ENCODE data around the gene SLC31A1.

Gene SLC31A1

DNA sequence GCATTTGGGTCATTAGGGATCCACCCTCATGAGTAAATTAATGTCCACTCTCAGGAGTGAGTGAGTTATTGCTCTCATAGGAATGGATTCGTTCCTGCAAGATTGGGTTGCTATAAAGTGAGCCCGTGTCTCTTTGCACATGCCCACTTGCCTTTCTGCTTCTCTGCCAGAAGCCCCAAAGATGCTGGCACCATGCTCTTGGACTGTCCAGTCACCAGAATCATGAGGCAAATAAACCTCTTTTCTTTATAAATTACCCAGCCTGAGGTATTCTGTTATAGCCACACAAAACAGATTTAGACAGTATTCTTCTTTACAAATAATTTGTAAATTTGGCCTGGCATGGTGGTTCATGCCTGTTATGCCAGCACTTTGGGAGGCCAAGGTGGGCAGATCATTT is 29.5 kb downstream of the SLC31A1 start:
- no peaks in the 10 kb centered on the region for H3K36me3 Mint-ChIP-seq (ENCODE audit: insufficient read depth)
- no peak overlapping the region for H3K27ac Mint-ChIP-seq (ENCODE audit: low read depth)
- DNase-seq (ENCODE audit: low spot score in 2 of 2) (no peak), ATAC-seq (replicated peaks; ENCODE audit: extremely low read depth, poor library complexity, severe bottlenecking) (no peak)
- H3K27me3 Mint-ChIP-seq = no peaks in the 10 kb centered on the region
- H3K4me1 Mint-ChIP-seq = no peaks in the 10 kb centered on the region
- H3K9me3 Mint-ChIP-seq = no peaks in the 10 kb centered on the region
- H3K4me3 Mint-ChIP-seq = no peak overlapping the region

DNA sequence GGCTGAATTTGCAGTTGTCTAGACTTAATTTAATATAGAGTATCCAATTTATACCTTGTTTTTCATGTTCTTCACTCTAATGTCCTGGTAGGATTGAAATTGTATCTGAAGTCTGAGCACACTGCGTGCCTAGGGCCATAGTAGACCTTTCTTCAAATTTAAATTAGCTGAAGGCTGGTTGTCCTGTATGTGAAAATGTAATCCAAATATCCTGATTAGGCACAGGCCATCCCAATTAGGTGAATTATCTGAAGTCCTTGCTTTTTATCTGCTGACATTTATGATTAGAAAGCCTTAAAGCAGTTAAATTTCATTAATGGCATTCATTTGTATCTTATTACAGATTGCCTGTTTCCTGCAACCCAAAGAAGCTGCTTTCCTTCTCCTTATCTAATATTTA is 33.6 kb downstream of the SLC31A1 start:
- Mint-ChIP-seq H3K36me3 (ENCODE audit: insufficient read depth) (peaks cover under 1% of the 10 kb centered on the region), H3K4me3 (no peak overlapping the region), H3K27me3 (no peaks in the 10 kb centered on the region), H3K9me3 (no peaks in the 10 kb centered on the region), H3K4me1 (no peaks in the 10 kb centered on the region), H3K27ac (ENCODE audit: low read depth) (no peak overlapping the region)
- no peak for DNase-seq (ENCODE audit: low spot score in 2 of 2)
- no peak for ATAC-seq (replicated peaks; ENCODE audit: extremely low read depth, poor library complexity, severe bottlenecking)

DNA sequence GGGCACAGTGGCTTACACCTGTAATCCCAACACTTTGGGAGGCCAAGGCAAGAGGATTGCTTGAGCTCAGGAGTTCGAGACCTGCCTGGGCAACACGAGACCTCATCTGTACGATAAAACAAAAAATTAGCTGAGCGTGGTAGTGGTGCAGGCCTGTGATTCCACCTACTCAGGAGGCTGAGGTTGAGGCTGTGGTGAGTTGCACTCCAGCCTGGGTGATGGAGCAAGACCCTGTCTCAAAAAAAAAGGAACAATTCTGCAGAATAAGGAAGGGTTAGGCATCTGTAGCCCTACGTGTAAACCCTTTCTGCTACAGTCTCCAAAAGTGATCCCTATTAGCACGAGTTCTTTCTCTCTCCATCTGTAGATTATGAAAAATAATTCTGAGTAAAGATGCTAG is 34.1 kb downstream of the SLC31A1 start:
- Mint-ChIP-seq H3K4me1 (no peaks in the 10 kb centered on the region), H3K27me3 (no peaks in the 10 kb centered on the region), H3K9me3 (no peaks in the 10 kb centered on the region), H3K27ac (ENCODE audit: low read depth) (no peak overlapping the region), H3K36me3 (ENCODE audit: insufficient read depth) (peaks cover 3% of the 10 kb centered on the region), H3K4me3 (no peak overlapping the region)
- DNase-seq (ENCODE audit: low spot score in 2 of 2) (no peak), ATAC-seq (replicated peaks; ENCODE audit: extremely low read depth, poor library complexity, severe bottlenecking) (no peak)

DNA sequence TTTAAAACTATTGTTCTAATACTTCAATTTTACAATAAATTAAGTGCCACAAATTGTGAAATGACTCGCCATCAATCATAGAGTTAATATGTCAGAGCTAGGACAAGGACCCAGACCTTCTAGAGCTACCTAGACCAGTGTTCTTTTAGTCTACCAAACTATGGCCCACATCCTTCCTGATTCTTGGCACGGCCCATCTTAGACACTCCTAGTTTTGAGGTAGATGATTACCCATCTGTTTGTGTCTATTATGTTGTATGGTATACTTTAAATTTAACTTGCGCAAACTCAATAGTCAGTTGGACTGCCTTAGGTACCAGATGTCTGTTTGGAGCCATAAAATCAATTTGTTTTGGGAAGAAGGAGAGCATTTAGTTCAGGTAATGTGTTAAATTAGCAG is 36.5 kb downstream of the SLC31A1 start:
- H3K4me3 Mint-ChIP-seq = no peak overlapping the region
- no peak overlapping the region for H3K27ac Mint-ChIP-seq (ENCODE audit: low read depth)
- H3K27me3 Mint-ChIP-seq = no peaks in the 10 kb centered on the region
- no peak for ATAC-seq (replicated peaks; ENCODE audit: extremely low read depth, poor library complexity, severe bottlenecking)
- peaks cover 4% of the 10 kb centered on the region for H3K36me3 Mint-ChIP-seq (ENCODE audit: insufficient read depth)
- no peaks in the 10 kb centered on the region for H3K9me3 Mint-ChIP-seq
- DNase-seq (ENCODE audit: low spot score in 2 of 2) = no peak
- no peaks in the 10 kb centered on the region for H3K4me1 Mint-ChIP-seq

DNA sequence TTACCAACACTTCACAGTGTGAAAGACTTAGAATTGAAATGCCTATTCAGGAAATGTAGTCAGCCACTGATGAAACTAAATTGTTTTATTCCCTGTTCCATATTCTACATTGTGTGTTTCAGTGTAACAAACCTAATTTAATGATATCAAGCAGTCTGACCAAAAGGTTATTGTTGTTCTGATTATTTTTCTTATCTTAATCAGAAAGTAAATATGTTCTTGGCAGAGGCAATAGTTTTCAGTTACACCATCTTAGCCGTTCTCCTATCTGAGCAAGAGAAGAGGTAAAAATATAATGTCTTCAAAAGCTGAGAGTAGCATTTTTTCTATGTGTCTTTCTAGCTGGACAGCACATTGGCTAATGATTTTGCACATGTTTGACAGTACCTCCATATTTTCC is 36.9 kb downstream of the SLC31A1 start:
- ATAC-seq (replicated peaks; ENCODE audit: extremely low read depth, poor library complexity, severe bottlenecking) (no peak), DNase-seq (ENCODE audit: low spot score in 2 of 2) (no peak)
- Mint-ChIP-seq H3K4me1 (no peaks in the 10 kb centered on the region), H3K27me3 (no peaks in the 10 kb centered on the region), H3K4me3 (no peak overlapping the region), H3K36me3 (ENCODE audit: insufficient read depth) (peaks cover 4% of the 10 kb centered on the region), H3K27ac (ENCODE audit: low read depth) (no peak overlapping the region), H3K9me3 (no peaks in the 10 kb centered on the region)

DNA sequence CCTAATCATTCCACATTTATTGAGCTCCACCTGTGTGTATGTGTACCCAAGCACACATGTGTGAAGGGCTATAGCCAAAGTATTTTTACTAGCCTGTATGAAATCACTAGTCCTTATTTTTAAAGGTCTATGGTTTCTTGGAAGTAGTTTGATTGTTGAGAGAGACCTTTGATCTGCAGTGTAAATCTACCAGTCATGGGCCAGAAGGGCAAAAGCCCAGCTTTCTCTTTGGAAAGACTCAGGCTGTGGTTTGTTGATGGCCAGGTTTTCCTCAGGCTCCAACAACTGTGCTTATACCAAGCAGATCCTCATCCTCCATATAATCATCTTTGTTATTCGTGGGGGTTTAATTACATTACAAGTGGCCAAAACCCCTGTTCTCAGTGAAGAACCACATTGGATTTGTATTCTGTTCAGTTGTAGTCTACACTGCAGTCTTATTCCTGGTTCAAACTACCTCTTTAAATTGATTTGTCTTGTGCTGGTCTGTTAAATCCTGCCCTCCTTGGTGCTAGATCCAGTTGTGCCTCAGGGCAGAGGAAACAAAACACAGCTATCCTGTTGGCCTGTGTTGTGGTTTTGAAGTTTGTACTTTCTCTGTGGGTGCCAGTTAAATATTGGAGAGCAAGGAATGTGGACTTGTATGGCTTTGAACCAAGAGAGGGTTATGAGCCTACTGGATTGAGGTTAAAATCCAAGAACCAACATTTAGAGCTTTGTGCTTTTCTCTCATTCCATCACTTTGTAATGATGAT is 40.8 kb downstream of the SLC31A1 start:
- no peak for ATAC-seq (replicated peaks; ENCODE audit: extremely low read depth, poor library complexity, severe bottlenecking)
- Mint-ChIP-seq H3K27ac (ENCODE audit: low read depth) (no peak overlapping the region), H3K4me1 (no peaks in the 10 kb centered on the region), H3K36me3 (ENCODE audit: insufficient read depth) (peaks cover 10% of the 10 kb centered on the region), H3K4me3 (no peak overlapping the region), H3K9me3 (no peaks in the 10 kb centered on the region), H3K27me3 (no peaks in the 10 kb centered on the region)
- DNase-seq (ENCODE audit: low spot score in 2 of 2) = no peak

DNA sequence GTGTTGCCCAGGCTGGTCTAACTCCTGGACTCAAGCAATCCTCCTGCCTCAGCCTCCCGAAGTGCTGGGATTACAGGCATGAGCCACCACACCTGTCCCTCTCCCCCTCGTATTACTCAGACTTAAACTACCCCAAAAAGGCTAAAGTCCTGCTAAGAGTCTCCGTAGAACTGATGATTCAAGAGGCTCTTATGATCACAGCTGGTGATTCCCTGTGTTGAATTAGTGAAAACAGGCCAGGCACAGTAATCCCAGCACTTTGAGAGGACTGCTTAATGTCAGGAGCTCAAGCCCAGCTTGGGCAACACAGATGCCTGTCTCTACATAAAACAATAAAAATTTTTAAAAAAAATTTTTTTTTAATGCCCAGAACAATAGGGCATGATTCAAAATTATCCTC is 44.8 kb downstream of the SLC31A1 start:
- Mint-ChIP-seq H3K27ac (ENCODE audit: low read depth) (no peak overlapping the region), H3K36me3 (ENCODE audit: insufficient read depth) (peaks cover 34% of the 10 kb centered on the region), H3K4me3 (no peak overlapping the region), H3K27me3 (no peaks in the 10 kb centered on the region), H3K9me3 (no peaks in the 10 kb centered on the region), H3K4me1 (peaks cover 14% of the 10 kb centered on the region)
- no peak for DNase-seq (ENCODE audit: low spot score in 2 of 2)
- no peak for ATAC-seq (replicated peaks; ENCODE audit: extremely low read depth, poor library complexity, severe bottlenecking)

DNA sequence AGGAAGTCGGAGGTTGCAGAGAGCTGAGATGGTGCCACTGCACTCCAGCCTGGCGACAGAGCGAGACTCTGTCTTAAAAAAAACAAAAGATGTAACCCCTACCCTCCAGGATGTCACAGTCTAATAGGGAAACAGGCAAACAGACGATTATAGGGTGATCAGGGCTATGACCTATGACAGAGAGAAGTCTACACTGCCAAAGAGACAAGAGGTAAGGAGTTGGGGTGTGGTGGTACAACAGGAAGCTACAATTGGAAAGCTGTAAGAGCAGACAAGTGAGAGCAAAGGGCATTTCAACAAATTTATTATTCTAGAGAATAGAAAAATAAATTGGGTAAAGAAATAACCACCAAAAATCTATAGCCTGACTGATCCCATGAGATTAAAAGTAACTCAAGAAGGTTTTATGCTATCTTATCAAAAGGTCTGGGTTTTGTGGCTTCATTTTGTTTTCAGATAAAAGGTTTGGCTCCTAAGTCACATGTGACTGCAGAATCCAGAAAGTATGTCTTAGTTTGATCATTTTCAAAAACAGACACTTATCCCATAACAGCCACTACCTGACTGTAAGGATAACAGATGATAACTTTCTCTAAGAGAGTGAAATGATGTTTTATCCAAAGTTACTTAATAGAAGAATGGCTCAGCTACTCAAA is 46.7 kb downstream of the SLC31A1 start:
- DNase-seq (ENCODE audit: low spot score in 2 of 2) (no peak), ATAC-seq (replicated peaks; ENCODE audit: extremely low read depth, poor library complexity, severe bottlenecking) (no peak)
- Mint-ChIP-seq H3K4me3 (no peak overlapping the region), H3K4me1 (peaks cover 15% of the 10 kb centered on the region), H3K9me3 (no peaks in the 10 kb centered on the region), H3K27me3 (no peaks in the 10 kb centered on the region), H3K27ac (ENCODE audit: low read depth) (no peak overlapping the region), H3K36me3 (ENCODE audit: insufficient read depth) (peaks cover 46% of the 10 kb centered on the region)

DNA sequence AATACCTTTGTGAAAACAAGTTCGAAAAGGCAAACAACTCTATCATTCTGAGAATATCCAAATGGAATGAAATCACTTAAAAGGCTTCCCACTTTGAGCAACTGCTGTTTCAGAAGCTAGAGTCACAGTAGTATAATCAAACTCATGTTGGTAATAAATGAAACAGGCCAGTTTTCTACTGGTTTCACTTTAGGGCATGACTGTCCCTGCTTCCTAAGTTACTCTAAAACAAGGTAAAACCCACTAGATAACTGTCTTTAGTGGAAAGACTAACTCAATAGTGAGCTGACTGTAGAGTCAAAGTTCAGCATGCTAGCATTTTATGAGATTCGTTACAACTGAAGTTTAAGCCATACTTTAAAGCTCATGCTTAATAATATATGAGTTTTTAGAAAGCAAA is 48.0 kb downstream of the SLC31A1 start:
- no peaks in the 10 kb centered on the region for H3K9me3 Mint-ChIP-seq
- H3K4me1 Mint-ChIP-seq = peaks cover 20% of the 10 kb centered on the region
- peaks cover 51% of the 10 kb centered on the region for H3K36me3 Mint-ChIP-seq (ENCODE audit: insufficient read depth)
- DNase-seq (ENCODE audit: low spot score in 2 of 2) = no peak
- no peaks in the 10 kb centered on the region for H3K27me3 Mint-ChIP-seq
- ATAC-seq (replicated peaks; ENCODE audit: extremely low read depth, poor library complexity, severe bottlenecking) = no peak
- H3K27ac Mint-ChIP-seq (ENCODE audit: low read depth) = peak overlapping the region; percentile 50
- H3K4me3 Mint-ChIP-seq = no peak overlapping the region

DNA sequence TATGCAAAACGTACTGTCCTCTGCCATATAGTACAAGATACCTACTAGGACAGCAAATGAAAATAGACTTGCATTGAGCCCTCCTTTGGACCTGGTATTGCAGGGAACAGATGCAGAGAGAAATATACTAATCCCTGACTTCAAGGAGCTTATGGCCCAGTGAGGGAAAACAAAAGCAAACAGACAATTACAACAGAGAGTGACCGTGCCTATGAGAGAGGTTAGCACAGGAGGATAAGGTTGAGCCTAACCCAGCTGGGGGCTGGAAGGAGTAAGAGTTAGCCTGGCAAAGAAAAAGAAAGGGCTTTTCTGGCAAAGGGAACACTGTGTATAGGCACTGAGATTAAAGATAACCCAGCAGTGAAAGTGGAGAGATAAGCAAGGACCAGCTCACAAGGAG is 48.5 kb downstream of the SLC31A1 start:
- Mint-ChIP-seq H3K27me3 (no peaks in the 10 kb centered on the region), H3K27ac (ENCODE audit: low read depth) (peak overlapping the region; percentile 50), H3K9me3 (no peaks in the 10 kb centered on the region), H3K4me1 (peaks cover 21% of the 10 kb centered on the region), H3K4me3 (no peak overlapping the region), H3K36me3 (ENCODE audit: insufficient read depth) (peaks cover 52% of the 10 kb centered on the region)
- ATAC-seq (replicated peaks; ENCODE audit: extremely low read depth, poor library complexity, severe bottlenecking) (no peak), DNase-seq (ENCODE audit: low spot score in 2 of 2) (no peak)

DNA sequence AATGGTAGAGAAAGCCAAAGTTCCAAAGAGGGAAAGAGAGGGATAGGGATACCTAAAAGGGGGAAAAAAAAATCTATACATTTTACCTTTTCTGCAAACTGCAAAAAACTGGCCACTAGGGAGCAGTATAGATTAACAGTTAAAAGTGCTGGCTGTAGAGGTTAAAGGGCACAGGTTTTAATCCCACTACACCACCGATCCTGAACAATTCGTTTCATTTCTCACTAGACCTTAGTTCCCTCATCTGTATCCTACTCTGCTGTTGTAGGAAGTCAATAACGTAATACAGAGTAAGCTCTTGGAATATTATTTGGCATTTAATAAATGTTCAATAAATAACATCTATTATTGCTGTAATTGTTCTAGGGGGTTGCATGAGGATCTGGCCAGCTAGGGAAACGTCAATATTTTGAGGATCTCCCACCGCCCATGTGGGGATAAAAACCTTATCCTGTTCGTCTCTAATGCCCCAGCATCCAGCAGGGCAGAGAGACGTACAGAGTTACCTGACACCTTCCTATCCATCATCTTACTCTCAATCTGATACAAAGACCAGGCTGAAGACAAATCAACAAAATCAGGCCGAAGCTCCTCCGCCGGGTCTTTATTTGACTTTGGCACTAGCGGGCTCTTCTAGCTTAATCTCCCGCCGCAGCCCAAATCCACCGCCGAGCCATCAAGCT is 53.3 kb downstream of the SLC31A1 start:
- no peak overlapping the region for H3K4me3 Mint-ChIP-seq
- H3K9me3 Mint-ChIP-seq = no peaks in the 10 kb centered on the region
- H3K27ac Mint-ChIP-seq (ENCODE audit: low read depth) = no peak overlapping the region
- H3K27me3 Mint-ChIP-seq = no peaks in the 10 kb centered on the region
- peaks cover 46% of the 10 kb centered on the region for H3K36me3 Mint-ChIP-seq (ENCODE audit: insufficient read depth)
- ATAC-seq (replicated peaks; ENCODE audit: extremely low read depth, poor library complexity, severe bottlenecking) = peak; percentile 30
- DNase-seq (ENCODE audit: low spot score in 2 of 2) = peak in 1 of 2 donors; percentile 15
- H3K4me1 Mint-ChIP-seq = peaks cover 25% of the 10 kb centered on the region

DNA sequence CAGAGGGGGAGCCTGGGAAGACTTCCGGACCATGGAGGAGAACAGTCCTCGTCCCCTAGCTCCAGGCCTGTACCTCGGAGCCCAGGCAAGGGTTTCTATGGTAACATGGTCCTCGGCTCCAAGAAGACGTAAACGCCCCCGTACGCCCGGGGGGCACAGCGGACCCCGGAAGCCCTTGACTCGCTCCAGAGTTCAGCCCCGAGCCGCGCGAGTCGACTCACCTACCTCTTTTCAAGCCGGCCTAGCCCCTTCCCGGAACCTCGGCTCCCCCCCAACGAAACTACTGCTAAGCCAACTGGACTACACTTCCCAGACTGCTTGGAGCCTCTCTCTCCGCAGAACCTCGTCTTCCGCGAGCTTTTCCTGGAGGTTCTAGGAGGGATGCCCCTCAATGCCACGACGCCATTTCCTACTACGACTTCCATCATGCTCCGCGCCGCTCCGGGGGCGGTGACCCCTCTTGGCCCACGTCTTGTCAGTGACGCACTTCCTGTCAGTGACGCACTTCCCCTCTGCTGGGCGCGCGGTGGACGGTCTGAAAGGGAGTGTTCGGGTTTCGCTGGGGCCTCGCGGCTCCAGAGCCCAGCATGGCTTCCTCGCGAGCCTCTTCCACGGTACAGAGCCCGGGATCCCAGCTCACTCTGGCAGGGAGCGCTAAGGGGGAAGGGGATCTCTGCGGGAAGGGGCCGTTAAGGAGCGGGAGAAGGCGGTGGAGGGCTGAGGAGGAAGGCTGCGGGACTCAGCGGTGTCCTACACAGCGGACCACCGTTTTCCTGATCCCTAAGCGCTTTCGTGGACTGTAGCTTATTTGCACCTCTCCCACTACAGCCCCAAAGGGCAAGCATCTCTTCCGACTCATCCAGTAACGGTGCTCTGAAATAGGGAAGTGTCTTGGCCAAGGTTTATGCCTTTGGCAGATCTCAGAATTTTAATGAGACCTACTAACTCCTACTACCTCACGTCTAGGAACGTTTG is 54.1 kb downstream of the SLC31A1 start, which contains the start of the genes CDC26 and PRPF4:
Gene CDC26, minus strand, starts transcription at position 416 of the 975 bp plus-strand sequence. CDS start 3,065 bp downstream, outside the sequence.
Gene PRPF4, plus strand, starts transcription at position 502 of the 975 bp plus-strand sequence. Its CDS starts 86 bp downstream, at position 588.
- H3K4me1 Mint-ChIP-seq = peaks cover 26% of the 10 kb centered on the region
- peak; percentile 87 to 89 for DNase-seq (ENCODE audit: low spot score in 2 of 2)
- no peak within 1 kb of the TSS for H3K4me3 Mint-ChIP-seq
- H3K36me3 Mint-ChIP-seq (ENCODE audit: insufficient read depth) = peaks cover 48% of the 10 kb centered on the region
- ATAC-seq (replicated peaks; ENCODE audit: extremely low read depth, poor library complexity, severe bottlenecking) = peak; percentile 97
- H3K27ac Mint-ChIP-seq (ENCODE audit: low read depth) = no peak within 1 kb of the TSS
- H3K9me3 Mint-ChIP-seq = no peaks in the 10 kb centered on the region
- no peaks in the 10 kb centered on the region for H3K27me3 Mint-ChIP-seq
